DOHH2 (cell line): ENCODE data around the gene ROS1.

Experiments used
- H3F3A ChIP-seq: fragments of 200-600 bp; sonication (generic), shearing (Covaris generic); 2 replicates; pipeline ENCODE4 v1.6.0; 2016; ENCODE audit warnings: antibody characterized with exemption, mild to moderate bottlenecking; ENCODE audit not compliant: control insufficient read depth, insufficient read depth
- H3K27ac ChIP-seq: fragments of 200-600 bp; sonication (generic); 2 replicates; pipeline ENCODE4 v1.5.1; 2014; ENCODE audit warnings: low read depth, mild to moderate bottlenecking, low read length, moderate library complexity
- H3K27me3 ChIP-seq: fragments of 200-600 bp; sonication (generic); 2 replicates; pipeline ENCODE4 v1.6.1; 2014; ENCODE audit warnings: mild to moderate bottlenecking, low read length, mixed read lengths; ENCODE audit not compliant: control insufficient read depth
- H3K36me3 ChIP-seq: fragments of 200-600 bp; sonication (generic); 2 replicates; pipeline ENCODE4 v1.6.1; 2014; ENCODE audit warnings: mild to moderate bottlenecking, low read length, moderate library complexity, mixed read lengths; ENCODE audit not compliant: control insufficient read depth
- H3K4me1 ChIP-seq: fragments of 200-600 bp; sonication (generic); 2 replicates; pipeline ENCODE4 v1.6.1; 2014; ENCODE audit warnings: mild to moderate bottlenecking, low read length, mixed read lengths; ENCODE audit not compliant: control insufficient read depth
- H3K4me2 ChIP-seq: fragments of 200-600 bp; sonication (generic); 2 replicates; pipeline ENCODE4 v1.6.0; 2014; ENCODE audit warnings: mild to moderate bottlenecking, low read length, moderate library complexity
- H3K4me3 ChIP-seq: fragments of 200-600 bp; sonication (generic); 2 replicates; pipeline ENCODE4 v1.5.1; 2014; ENCODE audit warnings: mild to moderate bottlenecking, low read length, mixed read lengths
- H3K79me2 ChIP-seq: fragments of 200-600 bp; sonication (generic); 2 replicates; pipeline ENCODE4 v1.6.1; 2014; ENCODE audit warnings: mild to moderate bottlenecking, low read length, mixed read lengths; ENCODE audit not compliant: control insufficient read depth
- H3K9me2 ChIP-seq: fragments of 200-600 bp; sonication (generic); replicated peaks from 2 replicates; pipeline ENCODE4 v1.6.1; 2014; ENCODE audit warnings: mild to moderate bottlenecking, low read length, mixed read lengths; ENCODE audit not compliant: control insufficient read depth
- H3K9me3 ChIP-seq: fragments of 200-600 bp; sonication (generic); 2 replicates; pipeline ENCODE4 v1.6.1; 2014; ENCODE audit warnings: antibody characterized with exemption, low read length, mixed read lengths; ENCODE audit not compliant: control insufficient read depth, insufficient read depth
- H4K20me1 ChIP-seq: fragments of 200-600 bp; sonication (generic); 2 replicates; pipeline ENCODE4 v1.6.0; 2014; ENCODE audit warnings: low read depth, mild to moderate bottlenecking, antibody characterized with exemption, low read length, moderate library complexity; ENCODE audit not compliant: control insufficient read depth, insufficient read depth
- EZH2phosphoT487 ChIP-seq: fragments of 200-600 bp; sonication (generic); IDR thresholded peaks from 2 replicates; pipeline ENCODE4 v1.6.1; 2017; ENCODE audit warnings: borderline replicate concordance, mild to moderate bottlenecking, antibody characterized with exemption, low read length, moderate library complexity, mixed read lengths
- TF ChIP-seq, protein P1 (sequence below): fragments of 200-600 bp; sonication (generic); IDR thresholded peaks from one replicate; pipeline ENCODE4 v1.5.1; 2014; ENCODE audit warnings: antibody characterized with exemption, mild to moderate bottlenecking, low read depth, low read length; ENCODE audit not compliant: poor library complexity, severe bottlenecking

ROS1 gene

DNA sequence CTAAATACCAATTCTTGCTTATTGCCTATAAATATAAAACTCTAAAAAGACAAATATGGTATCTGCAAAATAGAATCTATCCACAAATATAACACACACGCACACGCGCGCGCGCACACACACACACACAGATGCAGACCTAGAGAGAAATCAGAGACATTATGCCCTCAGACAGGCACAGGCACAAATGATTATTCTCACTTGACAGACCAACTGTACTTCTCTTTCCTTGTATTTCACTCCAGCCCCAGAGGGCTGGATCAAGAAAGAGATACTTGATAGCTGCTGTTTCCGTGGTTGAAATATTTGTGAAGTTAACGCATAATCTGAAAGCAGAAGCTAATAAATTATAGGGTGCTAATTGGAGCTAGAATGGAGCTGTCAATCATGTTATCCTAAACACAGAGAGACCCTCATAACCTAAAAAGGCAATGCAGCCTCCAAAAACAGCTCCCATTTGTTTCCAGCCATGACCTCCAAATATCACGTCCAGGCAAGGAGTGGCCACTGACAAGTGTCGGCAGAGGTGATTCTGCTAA is 148.9 kb downstream of the ROS1 start:
- Histone ChIP-seq H4K20me1 (no peaks in the 10 kb centered on the region), H3K27ac (no peak overlapping the region), H3K9me3 (no peaks in the 10 kb centered on the region), H3K36me3 (no peaks in the 10 kb centered on the region), H3K9me2 (no peaks in the 10 kb centered on the region), H3K79me2 (no peaks in the 10 kb centered on the region), H3K4me1 (no peaks in the 10 kb centered on the region), H3F3A (no peaks in the 10 kb centered on the region), H3K4me3 (no peak overlapping the region), H3K27me3 (no peaks in the 10 kb centered on the region; the same call in 1 of the 2 replicates), H3K4me2 (no peak overlapping the region)
- TF ChIP-seq EZH2phosphoT487, result no peak
- TF ChIP-seq, protein P1, sequence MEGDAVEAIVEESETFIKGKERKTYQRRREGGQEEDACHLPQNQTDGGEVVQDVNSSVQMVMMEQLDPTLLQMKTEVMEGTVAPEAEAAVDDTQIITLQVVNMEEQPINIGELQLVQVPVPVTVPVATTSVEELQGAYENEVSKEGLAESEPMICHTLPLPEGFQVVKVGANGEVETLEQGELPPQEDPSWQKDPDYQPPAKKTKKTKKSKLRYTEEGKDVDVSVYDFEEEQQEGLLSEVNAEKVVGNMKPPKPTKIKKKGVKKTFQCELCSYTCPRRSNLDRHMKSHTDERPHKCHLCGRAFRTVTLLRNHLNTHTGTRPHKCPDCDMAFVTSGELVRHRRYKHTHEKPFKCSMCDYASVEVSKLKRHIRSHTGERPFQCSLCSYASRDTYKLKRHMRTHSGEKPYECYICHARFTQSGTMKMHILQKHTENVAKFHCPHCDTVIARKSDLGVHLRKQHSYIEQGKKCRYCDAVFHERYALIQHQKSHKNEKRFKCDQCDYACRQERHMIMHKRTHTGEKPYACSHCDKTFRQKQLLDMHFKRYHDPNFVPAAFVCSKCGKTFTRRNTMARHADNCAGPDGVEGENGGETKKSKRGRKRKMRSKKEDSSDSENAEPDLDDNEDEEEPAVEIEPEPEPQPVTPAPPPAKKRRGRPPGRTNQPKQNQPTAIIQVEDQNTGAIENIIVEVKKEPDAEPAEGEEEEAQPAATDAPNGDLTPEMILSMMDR, result no peak

DNA sequence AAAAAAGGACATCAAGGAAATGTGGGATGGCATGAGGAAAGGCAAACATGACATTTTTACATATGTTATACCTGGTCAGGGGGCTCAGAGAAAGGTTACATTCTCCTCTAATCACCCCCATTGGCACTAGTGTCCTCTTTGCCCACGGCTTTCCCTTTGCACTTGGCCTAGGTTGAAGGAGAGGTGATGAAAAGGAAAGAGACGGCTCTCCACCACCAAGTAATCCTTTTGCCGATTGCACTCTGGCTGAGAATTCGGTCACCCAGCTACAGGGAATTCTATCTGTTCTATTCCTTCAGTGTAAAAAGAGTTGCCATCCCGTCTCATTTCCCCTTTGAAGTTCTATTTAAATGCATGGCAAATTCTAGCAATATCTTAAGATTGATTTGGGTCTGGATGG is 150.0 kb downstream of the ROS1 start:
- no peaks in the 10 kb centered on the region for H3F3A ChIP-seq
- no peak overlapping the region for H3K4me2 ChIP-seq
- no peaks in the 10 kb centered on the region for H4K20me1 ChIP-seq
- H3K4me1 ChIP-seq, result no peaks in the 10 kb centered on the region
- no peak overlapping the region for H3K4me3 ChIP-seq
- no peak overlapping the region for H3K27ac ChIP-seq
- no peaks in the 10 kb centered on the region for H3K79me2 ChIP-seq
- no peaks in the 10 kb centered on the region; the same call in 1 of the 2 replicates for H3K27me3 ChIP-seq
- H3K9me2 ChIP-seq, result no peaks in the 10 kb centered on the region
- no peaks in the 10 kb centered on the region for H3K9me3 ChIP-seq
- TF ChIP-seq, protein P1, result no peak
- TF ChIP-seq EZH2phosphoT487, result no peak
- no peaks in the 10 kb centered on the region for H3K36me3 ChIP-seq

DNA sequence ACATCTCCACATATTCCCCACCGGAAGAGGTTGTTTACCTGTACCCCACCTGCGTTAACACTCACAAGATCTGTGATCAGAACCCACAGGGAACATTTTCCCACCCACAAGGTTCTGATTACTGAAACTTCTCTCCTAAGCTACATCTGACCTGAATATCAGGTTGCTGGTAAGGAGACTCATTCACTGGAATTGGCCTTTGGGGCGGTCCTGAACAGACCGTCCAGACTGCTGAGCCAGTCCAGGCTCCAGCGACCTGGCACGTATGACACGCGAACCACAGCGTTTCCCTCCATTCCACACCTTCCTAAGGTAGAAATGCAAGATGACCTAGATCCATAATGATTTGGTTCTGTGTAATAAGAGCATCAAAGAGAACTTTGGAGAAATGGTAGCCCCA is 150.5 kb downstream of the ROS1 start:
- Histone ChIP-seq H3K79me2 (no peaks in the 10 kb centered on the region), H3K27me3 (no peaks in the 10 kb centered on the region; the same call in 1 of the 2 replicates)

More for the DNA sequence above, 150.5 kb downstream of the ROS1 start:
- no peaks in the 10 kb centered on the region for H3K9me3 ChIP-seq
- H3K27ac ChIP-seq, result no peak overlapping the region
- TF ChIP-seq, protein P1, result no peak
- no peak for TF ChIP-seq EZH2phosphoT487
- H3F3A ChIP-seq, result no peaks in the 10 kb centered on the region
- H3K4me3 ChIP-seq, result no peak overlapping the region
- no peaks in the 10 kb centered on the region for H3K4me1 ChIP-seq
- no peaks in the 10 kb centered on the region for H4K20me1 ChIP-seq
- H3K4me2 ChIP-seq, result no peak overlapping the region
- no peaks in the 10 kb centered on the region for H3K36me3 ChIP-seq
- H3K9me2 ChIP-seq, result no peaks in the 10 kb centered on the region
